WTC11 (cell line): ENCODE data around the gene NFATC1.

Source experiments
- CTCF ChIP-seq: fragments of 200-600 bp; IDR thresholded peaks from 2 replicates; pipeline ENCODE4 v1.8.0; 2022; ENCODE audit warnings: antibody characterized with exemption
- E2F4 ChIP-seq: sonication (generic); formaldehyde crosslinking; IDR thresholded peaks from 2 replicates; pipeline ENCODE4 v1.8.1; 2022; ENCODE audit warnings: low read depth, mild to moderate bottlenecking, moderate library complexity, missing genetic modification reagents, borderline replicate concordance
- E2F5 ChIP-seq: sonication (generic); formaldehyde crosslinking; IDR thresholded peaks from 2 replicates; pipeline ENCODE4 v1.8.1; 2022; ENCODE audit warnings: mild to moderate bottlenecking, moderate library complexity, missing genetic modification reagents
- MAX ChIP-seq: sonication (generic); formaldehyde crosslinking; IDR thresholded peaks from 2 replicates; pipeline ENCODE4 v1.8.0; 2022; ENCODE audit warnings: mild to moderate bottlenecking, missing genetic modification reagents
- NFATC4 ChIP-seq: fragments of 250-450 bp; sonication (Bioruptor Pico); IDR thresholded peaks from 2 replicates; pipeline ENCODE4 v1.9.0; 2021; ENCODE audit warnings: mild to moderate bottlenecking
- ZNF317 ChIP-seq: sonication (generic); formaldehyde crosslinking; IDR thresholded peaks from 2 replicates; pipeline ENCODE4 v1.8.1; 2023; ENCODE audit warnings: low read depth, mild to moderate bottlenecking, moderate library complexity, missing genetic modification reagents, borderline replicate concordance

GRCh38 chr18:79418642-79419041 lies 22.9 kb downstream of the NFATC1 start:
- no peak for TF ChIP-seq ZNF317 (CRISPR knock-in tag)
- no peak for TF ChIP-seq E2F5 (CRISPR knock-in tag)
- TF ChIP-seq E2F4 (CRISPR knock-in tag): no peak
- no peak for TF ChIP-seq CTCF
- TF ChIP-seq NFATC4 (CRISPR knock-in tag): no peak
- no peak for TF ChIP-seq MAX (CRISPR knock-in tag)
